ENCODE results near the gene TUT4.
A peak's percentile ranks its signal among the peaks of the same experiment; 100 is the strongest.

The TUT4 gene

DNA sequence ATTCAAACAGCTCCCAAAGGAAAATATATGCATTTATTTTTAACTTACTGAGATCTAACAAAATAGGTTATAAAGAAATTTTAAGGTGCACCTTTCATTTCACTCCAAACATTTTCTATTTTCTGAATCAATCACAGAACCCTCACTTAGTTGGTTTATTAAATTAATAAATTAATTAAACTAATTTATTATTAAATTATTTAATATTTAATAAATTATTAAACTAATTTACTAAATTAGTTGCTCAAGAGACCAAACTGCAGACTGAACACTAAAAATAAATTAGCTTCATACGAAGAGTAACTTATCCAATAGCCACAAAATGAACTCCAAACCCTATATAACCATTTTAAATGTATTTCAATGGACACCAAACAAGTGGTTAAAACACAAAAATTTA lies 80.5 kb downstream of the TUT4 start:
- DNase-seq (ENCODE audit: low read depth): no peak

DNA sequence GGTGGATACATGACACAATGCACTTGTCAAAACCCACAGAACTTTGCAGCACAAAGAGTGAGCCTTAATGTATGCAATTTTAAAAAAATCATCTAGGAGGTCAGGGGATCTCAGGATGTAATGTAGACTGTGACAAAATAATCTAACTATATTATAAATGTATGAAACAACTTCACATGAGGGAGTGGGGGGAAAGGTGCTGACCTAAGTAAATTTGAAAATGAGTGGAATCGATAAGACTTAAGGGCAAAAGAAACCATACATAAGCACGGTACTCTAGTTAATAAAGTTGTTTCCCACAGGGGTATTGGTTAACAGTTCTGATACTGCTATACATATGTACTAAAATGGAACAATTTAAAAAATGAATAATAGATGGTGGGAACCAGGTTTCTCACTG lies 83.8 kb downstream of the TUT4 start:
- no peak for DNase-seq (ENCODE audit: low read depth)

DNA sequence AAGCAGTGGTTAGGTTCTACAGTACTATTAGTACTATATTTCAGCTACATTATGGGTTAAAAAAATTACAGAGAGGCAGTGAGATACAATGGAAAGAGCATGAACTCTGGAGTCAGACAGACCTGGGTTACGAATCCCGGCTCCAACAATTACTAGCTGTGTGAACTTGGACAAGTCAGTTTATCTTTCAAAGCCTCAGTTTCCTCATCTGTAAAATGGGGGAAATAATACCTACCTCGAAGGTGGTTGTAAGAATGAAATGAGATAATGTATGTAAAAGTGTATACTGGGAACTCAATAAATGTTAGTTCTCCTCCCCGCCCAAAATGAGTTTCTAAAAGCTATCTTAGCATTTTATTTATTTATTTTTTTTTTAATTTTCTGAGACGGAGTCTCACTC lies 89.0 kb downstream of the TUT4 start:
- DNase-seq (ENCODE audit: low read depth): no peak

DNA sequence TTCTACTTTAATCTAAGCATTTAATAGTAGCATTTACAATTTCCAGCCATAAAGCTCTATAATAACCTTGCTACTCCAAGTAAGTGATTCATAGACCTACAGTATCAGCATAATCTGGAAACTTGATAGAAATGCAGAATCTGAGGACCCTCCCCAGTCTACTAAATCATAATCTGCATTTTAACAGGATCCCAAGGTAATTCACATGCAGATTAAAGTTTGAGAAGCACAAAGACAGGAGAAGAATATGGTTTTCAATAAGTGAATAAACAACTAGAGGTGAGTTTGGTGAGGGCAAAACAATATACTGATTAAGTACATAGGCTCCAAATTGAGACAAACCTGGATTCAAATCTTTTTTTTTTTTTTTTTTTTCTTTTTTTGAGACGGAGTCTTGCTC lies 91.1 kb downstream of the TUT4 start:
- DNase-seq (ENCODE audit: low read depth): no peak

DNA sequence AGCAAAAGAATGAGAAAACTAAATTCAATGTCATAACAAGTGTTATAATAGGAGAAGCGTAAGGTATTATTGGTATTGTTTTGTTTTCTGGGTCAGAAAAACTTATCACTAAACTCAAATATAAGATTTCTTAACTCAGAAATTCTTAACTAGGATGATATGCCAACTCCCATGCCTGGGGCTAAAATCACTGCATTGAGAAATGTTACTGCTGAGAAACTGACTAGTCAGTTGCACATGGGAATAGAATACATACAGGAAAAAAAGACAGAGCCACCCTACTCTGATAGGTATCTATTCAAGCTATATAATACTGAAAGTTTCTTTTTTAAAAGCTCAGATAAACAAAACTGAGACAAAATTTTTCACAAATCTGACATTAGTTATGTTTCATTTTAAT lies 92.2 kb downstream of the TUT4 start:
- DNase-seq (ENCODE audit: low read depth): peak; percentile 23

DNA sequence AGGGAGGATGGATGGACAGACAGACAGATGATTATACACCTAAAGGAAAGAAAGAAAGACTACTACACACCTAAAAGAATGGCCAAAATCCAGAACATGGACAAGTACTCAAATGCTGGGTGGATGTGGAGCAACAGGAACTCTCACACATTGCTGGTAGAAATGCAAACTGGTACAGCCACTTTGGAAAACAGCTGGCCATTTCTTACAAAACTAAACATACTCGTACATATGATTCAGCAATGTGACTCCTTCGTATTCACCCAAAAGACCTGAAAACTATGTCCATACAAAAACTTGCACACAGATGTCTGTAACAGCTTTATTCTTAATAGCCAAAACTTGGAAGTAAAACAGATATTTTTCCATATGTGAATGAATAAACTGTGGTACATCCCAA lies 97.2 kb downstream of the TUT4 start:
- DNase-seq (ENCODE audit: low read depth): peak; percentile 6

DNA sequence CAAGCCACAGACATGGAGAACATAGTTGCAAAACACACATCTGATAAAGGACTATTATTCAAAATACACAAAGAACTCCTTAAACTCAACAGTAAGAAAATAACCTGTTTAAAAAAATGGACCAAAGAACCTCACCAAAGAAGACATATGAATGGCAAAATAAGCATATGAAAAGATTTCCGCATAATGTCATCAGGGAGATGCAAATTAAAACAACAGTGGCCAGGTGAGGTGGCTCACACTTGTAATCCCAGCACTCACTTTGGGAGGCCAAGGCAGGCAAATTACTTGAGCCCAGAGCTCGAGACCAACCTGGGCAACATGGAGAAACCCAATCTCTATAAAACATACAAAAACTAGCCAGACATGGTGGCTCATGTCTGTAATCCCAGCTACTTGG lies 98.1 kb downstream of the TUT4 start:
- no peak for DNase-seq (ENCODE audit: low read depth)

DNA sequence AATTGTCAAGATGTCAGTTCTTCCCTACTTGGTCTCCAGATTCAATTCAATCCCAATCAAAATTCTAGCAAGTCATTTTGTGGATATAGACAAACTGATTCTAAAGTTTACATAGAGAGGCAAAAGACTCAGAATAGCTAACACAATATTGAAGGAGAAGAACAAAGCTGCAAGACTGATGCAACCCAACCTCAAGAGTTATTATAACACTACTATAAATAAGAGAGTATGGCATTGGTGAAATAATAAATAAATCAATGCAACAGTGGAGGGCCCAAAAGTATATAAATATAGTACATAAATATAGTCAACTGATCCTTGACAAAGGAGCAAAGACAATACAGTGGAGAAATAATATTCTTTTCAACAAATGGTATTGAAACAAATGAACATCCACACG lies 98.8 kb downstream of the TUT4 start:
- no peak for DNase-seq (ENCODE audit: low read depth)

DNA sequence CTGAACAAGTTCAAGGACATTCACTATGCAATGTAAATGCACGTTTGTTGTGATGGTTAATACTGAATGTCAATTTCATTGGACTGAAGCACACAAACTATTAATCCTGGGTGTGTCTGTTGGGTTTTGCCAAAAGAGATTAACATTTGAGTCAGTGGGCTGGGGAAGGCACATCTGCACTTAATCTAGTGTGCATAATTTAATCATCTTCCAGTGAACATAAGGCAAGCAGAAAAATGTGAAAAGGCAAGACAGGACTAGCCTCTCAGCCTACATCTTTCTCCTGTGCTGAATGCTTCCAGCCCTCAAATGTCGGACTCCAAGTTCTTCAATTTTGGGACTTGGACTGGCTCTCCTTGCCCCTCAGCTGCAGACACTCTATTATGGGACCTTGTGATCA lies 108.4 kb downstream of the TUT4 start:
- DNase-seq (ENCODE audit: low read depth): no peak

DNA sequence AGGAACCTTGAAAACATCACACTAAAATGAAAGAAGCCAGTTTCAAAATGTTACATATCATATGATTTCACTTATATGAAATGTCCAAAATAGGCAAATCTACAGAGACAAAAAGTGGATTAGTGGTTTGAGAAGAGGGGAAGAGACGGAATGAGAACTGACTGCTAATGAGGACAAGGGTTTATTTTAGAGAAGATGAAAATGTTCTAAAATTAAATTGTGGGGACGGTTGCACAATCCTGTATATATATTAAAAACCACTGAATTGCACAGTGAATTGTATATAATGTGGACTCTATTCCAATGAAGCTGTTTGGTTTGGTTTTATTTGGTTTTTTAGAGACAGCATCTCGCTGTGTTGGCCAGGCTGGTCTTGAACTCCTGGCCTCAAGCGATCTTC lies 112.9 kb downstream of the TUT4 start:
- DNase-seq (ENCODE audit: low read depth): no peak

DNA sequence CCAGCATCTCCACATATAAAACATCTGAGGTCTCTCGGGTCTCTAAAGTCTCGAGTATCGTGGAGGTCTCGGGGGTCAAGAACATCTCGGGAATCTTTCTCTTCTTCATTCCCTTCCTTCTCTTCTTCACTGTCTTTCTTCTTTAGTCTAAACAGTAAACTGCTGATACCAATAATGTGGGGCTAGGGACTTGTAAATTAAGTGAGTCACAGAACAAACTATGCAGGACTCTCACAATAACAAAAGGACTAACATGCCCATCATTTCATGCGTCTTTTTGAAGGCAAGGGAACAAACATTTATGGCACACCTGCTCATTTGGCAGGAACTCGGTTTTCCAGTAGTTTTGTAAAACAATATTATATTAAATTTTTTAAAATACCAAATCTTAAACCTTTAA lies 116.1 kb downstream of the TUT4 start:
- DNase-seq (ENCODE audit: low read depth): no peak

DNA sequence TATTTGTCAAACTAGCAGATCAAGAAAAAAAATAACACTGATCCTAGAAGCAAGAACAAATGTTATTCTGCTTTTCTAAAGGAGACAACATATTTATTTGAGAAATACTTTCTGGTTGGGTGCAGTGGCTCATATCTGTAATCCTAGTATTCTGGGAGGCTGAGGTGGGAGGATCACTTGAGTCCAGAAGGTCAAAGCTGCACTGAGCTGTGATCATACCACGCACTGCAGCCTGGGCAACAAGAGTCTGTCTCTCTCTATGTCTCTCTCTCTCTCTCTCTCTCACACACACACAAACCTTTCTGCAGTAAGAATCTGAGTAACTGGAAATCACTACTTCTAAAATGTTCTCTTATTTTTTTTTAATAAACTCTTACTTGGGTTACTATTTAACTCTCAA lies 117.2 kb downstream of the TUT4 start:
- no peak for DNase-seq (ENCODE audit: low read depth)

DNA sequence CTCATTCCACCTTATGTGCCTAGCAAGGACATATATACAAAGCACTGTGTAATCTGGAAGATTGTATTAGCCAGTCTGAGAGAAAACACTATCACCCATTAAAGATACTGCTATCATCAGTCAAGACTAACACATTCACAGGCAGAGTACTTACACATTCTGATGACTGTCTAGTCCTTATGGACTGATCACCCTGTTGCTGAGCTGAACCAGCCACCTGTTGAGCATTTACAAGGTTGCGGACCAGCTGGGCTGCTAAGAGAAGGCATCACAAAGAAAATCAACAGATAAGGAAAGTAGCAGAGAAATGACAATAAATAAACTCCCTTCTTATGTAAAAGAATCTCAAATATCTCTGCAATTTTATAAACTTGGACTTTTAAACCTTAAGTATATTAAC lies 117.7 kb downstream of the TUT4 start:
- DNase-seq (ENCODE audit: low read depth): no peak

DNA sequence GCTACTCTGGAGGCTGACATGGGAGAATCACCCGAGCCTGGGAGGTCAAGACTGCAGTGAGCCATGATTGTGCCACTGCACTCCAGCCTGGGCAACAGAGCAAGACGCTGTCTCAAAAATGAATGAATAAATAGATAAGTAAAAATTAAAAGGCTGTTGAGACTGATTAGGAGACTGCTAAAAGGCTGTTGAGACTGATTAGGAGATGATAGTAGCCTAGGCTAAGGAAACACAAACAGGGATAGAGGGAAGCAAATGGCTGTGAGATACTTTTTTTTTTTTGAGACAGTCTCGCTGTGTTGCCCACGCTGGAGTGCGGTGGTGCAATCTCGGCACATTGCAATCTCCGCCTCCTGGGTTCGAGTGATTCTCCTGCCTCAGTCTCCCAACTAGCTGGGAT lies 120.1 kb downstream of the TUT4 start:
- no peak for DNase-seq (ENCODE audit: low read depth)

DNA sequence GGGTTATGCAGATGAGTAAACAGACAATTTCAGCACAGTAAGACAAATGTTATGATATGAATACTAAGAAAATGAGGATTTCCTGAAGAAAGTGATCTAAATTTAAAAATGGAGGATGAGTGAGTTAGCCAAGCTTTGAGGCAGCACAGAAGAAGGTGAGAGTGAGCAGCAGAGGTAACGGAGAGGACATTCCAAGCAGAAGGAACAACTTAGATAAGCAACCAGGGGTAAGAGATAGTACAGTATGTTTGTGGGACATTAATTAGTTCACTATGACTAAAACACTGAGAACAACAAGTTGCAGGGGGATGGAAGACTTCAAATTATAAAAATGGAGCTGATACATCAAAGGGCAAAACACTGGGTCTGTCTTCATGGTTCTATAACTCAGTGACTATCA lies 125.7 kb downstream of the TUT4 start:
- DNase-seq (ENCODE audit: low read depth): no peak

DNA sequence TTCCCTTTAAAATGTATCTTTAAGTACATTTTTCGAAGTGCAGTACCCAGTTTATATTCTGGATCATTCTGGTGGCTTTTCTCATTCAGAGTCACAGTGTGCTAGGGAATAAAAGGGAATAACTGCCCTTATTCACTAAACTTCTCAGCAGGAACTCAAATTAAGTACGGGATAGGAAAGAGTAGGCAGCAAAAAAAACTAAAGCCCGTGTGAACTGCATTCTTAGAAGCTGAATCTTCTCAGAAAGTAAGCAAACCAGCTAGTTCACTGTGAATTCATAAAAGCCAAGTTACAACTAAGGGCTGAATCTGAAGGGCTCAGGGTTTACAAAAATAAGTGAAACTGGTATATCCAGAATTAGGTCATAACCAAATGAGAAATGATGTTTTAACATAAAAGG lies 126.5 kb downstream of the TUT4 start:
- no peak for DNase-seq (ENCODE audit: low read depth)

DNA sequence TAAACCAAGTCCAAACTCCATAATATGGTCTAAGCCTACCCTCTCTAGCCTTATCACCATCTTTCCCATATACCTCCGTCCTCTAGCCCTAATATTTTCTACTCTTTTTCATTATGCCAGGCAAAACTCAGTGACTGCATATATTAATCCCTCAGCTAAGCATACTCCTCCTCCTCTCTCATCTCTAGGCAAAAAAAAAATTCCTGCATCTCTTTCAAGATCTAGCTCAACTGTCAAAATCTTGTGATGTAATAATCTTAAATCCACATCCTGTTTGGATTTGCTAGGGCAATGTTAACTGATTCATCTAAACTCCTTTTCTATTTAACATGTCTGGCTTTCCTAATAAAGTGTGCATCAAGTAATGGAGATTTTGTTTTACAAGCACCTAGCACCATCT lies 128.1 kb downstream of the TUT4 start:
- peak; percentile 59 for DNase-seq (ENCODE audit: low read depth)

DNA sequence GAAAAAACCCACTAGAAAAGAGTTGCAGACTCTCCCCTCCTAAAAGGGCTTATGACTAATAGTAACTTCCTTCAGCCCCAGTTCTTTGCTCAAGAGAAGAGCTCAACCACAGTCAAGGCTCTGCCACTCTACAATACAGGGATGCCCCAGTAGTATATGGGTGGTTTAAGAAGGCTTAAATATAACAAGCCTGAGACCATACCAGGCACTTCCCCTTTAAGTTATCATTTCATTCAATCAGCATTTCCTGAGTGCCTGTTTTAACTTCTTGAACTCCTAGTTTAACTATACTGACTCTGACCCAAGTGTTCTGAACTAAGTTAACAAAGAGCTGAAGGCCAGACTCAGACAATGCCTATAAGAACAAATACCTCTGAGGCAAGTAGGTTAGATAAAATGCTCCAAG lies 128.7 kb downstream of the TUT4 start:
- peak; percentile 18 for DNase-seq (ENCODE audit: low read depth)

DNA sequence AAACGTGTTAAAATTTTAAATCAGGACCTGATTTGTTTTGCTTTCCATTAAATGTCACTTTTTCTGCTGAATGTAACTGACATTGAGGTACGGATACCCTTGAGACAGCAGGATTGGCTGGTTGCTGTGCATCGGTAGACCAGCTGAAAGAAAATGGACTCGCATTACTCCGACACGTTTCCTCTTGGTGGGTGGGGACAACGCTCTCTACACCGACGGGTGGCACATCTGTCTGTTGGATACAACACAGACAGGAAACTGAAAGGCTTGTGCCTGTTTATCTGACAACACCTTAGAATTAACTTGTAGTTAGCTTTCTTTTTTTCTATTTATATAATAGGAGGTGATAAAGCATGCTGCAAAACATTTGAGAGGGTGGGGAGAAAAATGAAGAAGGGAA lies 129.1 kb downstream of the TUT4 start:
- no peak for DNase-seq (ENCODE audit: low read depth)

DNA sequence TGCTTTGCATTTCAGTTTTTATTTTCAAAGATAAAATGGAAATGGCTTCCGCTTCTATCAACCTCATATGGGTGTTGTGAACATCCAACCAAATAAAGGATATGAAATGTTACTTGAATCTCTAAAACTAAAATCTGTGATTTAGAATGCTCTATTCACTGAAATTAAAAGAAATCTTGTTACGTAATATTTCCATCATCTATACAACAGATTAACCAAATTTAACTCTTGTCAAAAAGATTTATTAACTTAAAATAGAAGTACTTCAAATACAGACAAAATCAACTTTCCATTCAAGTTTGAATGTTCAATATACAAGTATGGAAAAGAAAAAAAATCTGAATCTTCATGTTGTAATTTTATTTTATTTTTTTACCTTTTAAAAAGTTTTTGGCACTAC lies 129.8 kb downstream of the TUT4 start:
- DNase-seq (ENCODE audit: low read depth): no peak

DNA sequence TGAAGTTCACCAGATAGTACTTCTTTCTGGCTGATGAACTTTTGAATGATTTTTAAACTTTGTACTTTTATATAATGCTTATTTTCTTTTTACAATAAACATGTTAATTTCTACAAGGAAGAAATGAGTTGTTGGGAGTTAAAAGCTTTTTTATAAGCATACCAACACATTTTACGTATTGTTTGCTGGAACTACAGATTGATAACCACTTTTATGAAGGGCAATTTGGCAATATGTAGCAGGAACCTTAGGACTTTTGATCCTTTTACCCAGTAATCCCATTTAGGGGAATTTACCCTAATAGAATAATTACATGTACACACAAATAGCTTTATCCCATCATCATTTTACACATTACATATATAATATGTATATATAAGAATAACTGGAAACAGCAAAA lies 132.2 kb downstream of the TUT4 start:
- DNase-seq (ENCODE audit: low read depth): no peak

DNA sequence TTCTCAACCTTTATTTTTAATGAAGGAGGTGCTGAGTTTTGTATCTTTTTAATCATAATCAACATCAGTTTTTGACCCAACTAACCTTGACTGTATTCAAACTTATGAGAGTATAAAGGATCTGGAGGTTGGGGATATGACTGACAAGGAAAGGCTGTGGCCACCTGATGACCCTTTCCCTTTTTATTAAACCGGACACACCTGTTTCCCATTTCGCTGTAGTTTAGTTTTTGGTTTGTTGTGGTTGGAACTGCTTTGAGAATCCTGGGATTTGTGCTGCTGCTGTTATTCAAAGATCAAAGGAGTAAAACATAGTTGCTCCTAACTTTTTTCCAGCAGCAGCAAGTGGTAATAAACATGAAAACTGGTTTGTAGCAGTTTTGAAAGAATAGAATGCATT lies 136.1 kb downstream of the TUT4 start:
- DNase-seq (ENCODE audit: low read depth): no peak

DNA sequence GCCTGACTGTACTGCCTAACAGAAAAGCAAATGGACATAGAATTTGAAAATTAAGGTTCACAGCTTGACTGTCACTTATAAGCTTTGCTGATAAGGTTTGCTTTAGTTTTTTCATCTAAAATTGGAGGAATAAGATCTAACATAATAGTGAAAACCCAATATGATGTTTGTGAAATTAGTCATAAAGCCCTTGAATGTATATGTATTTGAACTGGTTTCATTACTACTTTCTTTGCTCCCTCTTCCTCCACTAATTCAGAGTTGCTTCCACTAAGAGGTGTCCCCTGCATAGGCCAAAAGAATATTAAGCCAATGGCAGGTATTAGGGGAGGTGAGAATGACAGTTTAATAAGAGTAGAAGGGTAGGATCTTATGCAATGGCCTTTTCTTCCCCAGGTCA lies 137.9 kb downstream of the TUT4 start:
- DNase-seq (ENCODE audit: low read depth): no peak

DNA sequence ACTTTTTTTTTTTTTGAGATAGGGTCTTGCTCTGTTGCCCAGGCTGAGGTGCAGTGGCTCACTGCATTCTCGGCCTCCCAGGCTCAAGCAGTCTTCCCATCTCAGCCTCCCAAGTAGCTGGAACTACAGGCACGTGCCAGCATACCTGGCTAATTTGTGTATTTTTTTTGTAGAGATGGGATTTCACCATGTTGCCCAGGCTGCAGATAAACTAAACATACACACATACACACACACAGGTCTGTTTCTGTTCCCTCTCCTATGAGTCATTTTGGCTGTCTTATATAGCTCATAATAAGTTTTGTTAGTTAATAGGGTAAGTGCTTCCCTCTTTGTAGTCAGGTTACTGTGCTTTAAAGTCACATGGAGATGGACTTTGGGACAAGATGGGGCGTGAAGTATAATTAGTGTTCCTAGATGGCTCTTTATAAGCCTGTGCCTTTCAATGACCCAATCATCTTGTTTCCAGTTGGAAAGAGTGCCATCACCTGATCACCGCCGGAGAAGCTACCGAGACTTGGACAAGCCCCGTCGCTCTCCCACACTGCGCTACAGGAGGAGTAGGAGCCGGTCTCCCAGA lies 139.4 kb downstream of the TUT4 start:
- DNase-seq (ENCODE audit: low read depth): peak; percentile 20

DNA sequence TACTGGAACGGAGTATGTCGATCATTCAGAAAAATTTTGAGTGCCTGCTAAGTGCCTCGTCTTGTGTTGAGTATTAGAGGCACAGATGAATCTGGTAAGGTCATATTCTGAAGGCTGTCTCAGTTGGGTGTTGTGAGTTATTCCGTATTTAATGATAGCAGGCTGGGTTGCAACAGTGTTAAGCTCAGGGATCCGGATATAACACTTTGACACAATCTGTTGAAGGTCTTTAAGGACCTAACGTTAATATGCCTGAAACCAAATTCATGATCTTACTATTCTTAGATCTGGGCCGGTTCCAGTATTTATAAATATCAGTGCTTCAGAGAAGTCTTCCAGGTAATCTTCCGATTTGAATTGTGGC lies 147.9 kb downstream of the TUT4 start:
- no peak for DNase-seq (ENCODE audit: low read depth)
